ENCODE results near the gene STAM2.
A peak's percentile ranks its signal among the peaks of the same experiment; 100 is the strongest.
"Not testable (repeated sequence)": the region's sequence is repeated elsewhere in the genome, so short reads cannot be mapped to it uniquely, and the experiment has no call there.

The STAM2 gene

GRCh38 chr2:152167065-152167464 lies 8.5 kb downstream of the STAM2 start:
- TF ChIP-seq, protein P1, sequence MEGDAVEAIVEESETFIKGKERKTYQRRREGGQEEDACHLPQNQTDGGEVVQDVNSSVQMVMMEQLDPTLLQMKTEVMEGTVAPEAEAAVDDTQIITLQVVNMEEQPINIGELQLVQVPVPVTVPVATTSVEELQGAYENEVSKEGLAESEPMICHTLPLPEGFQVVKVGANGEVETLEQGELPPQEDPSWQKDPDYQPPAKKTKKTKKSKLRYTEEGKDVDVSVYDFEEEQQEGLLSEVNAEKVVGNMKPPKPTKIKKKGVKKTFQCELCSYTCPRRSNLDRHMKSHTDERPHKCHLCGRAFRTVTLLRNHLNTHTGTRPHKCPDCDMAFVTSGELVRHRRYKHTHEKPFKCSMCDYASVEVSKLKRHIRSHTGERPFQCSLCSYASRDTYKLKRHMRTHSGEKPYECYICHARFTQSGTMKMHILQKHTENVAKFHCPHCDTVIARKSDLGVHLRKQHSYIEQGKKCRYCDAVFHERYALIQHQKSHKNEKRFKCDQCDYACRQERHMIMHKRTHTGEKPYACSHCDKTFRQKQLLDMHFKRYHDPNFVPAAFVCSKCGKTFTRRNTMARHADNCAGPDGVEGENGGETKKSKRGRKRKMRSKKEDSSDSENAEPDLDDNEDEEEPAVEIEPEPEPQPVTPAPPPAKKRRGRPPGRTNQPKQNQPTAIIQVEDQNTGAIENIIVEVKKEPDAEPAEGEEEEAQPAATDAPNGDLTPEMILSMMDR (IDR thresholded peaks at IDR 0.05; ENCODE audit: low read depth, low read length) = no peak
- H3K4me3 ChIP-seq (ENCODE audit: low read depth, low read length) = peak overlapping the region; percentile 26; the same call in 1 of the 2 replicates

DNA sequence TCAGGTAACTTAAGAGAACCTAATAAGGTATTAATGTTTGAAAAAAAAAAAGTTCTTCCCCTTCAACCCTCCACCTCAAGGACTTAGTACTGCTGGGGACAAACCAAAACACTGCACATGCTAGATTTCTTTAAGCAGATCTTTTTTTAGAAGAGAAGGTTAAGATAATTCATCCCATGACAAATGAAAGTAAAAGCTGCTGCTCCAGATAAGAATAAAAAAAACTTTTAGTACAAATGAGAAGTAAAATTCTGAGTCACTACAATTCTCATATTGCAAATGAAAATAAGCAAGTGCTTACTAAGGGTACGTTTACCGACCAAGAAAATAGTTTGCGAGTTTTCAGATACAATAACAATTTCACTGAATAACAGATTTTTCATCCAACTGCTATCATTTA lies 8.9 kb downstream of the STAM2 start:
- TF ChIP-seq, protein P1 (IDR thresholded peaks at IDR 0.05; ENCODE audit: low read depth, low read length) = no peak
- H3K4me3 ChIP-seq (ENCODE audit: low read depth, low read length) = peak overlapping the region; percentile 41; the same call in 1 of the 2 replicates

DNA sequence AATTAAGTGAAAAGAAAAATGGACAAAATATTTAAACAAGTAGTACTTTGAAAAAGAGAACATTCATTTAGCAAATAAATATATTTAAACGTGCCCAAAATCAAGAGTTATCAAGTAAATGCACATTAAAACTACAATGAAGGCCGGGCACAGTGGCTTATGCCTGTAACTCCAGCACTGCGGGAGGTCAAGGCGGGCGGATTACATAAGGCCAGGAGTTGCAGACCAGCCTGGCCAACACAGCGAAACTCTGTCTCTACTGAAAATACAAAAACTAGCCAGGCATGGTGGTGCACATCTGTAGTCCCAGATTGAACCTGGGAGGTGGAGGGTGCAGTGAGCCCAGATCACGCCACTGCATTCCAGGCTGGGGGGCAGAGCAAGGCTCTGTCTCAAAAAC lies 9.8 kb downstream of the STAM2 start:
- H3K4me3 ChIP-seq (ENCODE audit: low read depth, low read length) = no peak overlapping the region
- TF ChIP-seq, protein P1 (IDR thresholded peaks at IDR 0.05; ENCODE audit: low read depth, low read length) = no peak

GRCh38 chr2:152165306-152165705 lies 10.3 kb downstream of the STAM2 start:
- H3K4me3 ChIP-seq (ENCODE audit: low read depth, low read length) = no peak overlapping the region
- TF ChIP-seq, protein P1 (IDR thresholded peaks at IDR 0.05; ENCODE audit: low read depth, low read length) = no peak

GRCh38 chr2:152163669-152164068 lies 11.9 kb downstream of the STAM2 start:
- not testable (repeated sequence) for H3K4me3 ChIP-seq (ENCODE audit: low read depth, low read length)

GRCh38 chr2:152162141-152162540 lies 13.4 kb downstream of the STAM2 start:
- TF ChIP-seq, protein P1 (IDR thresholded peaks at IDR 0.05; ENCODE audit: low read depth, low read length) = no peak
- H3K4me3 ChIP-seq (ENCODE audit: low read depth, low read length) = no peak overlapping the region

- TF ChIP-seq, protein P1 (IDR thresholded peaks at IDR 0.05; ENCODE audit: low read depth, low read length) = no peak
- no peak overlapping the region for H3K4me3 ChIP-seq (ENCODE audit: low read depth, low read length)
Observed at GRCh38 chr2:152161598-152161997, 14.0 kb downstream of the STAM2 start.

DNA sequence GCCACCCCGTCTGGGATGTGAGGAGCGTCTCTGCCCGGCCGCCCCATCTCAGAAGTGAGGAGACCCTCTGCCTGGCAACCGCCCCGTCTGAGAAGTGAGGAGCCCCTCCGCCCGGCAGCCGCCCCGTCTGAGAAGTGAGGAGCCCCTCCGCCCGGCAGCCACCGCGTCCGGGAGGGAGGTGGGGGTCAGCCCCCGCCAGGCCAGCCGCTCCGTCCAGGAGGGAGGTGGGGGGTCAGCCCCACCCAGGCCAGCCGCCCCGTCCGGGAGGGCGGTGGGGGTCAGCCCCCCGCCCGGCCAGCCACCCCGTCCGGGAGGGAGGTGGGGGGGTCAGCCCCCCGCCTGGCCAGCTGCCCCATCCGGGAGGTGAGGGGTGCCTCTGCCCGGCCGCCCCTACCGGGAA lies 15.2 kb downstream of the STAM2 start:
- H3K4me3 ChIP-seq (ENCODE audit: low read depth, low read length) = not testable (repeated sequence)

All from WI38 (cell line).